Stimulated activated CD4-positive, alpha-beta T cell treated with anti-CD3 and anti-CD28 coated beads, Interleukin-12 subunit alpha, Interleukin-12 subunit beta, amount 100 ng/mL, for 48 hours (primary cell): Measurements from ENCODE around the gene GABBR2.
A peak's percentile ranks its signal among the peaks of the same experiment; 100 is the strongest.

Source experiments
- DNase-seq, 3 donors: peaks; one replicate each; pipeline ENCODE4 v3.0.0-alpha.2; 2020; ENCODE audit warnings: low read depth in 2 of 3, low spot score in 1 of 3

The GABBR2 gene

GRCh38 chr9:98721643-98722042 is 12.9 kb upstream of the GABBR2 start:
- no peak for DNase-seq

- no peak for DNase-seq
Measured at GRCh38 chr9:98720402-98720801, 11.7 kb upstream of the GABBR2 start.

- no peak for DNase-seq
Measured at GRCh38 chr9:98719055-98719454, 10.3 kb upstream of the GABBR2 start.

GRCh38 chr9:98714833-98715232 is 6.1 kb upstream of the GABBR2 start:
- DNase-seq: no peak

- no peak for DNase-seq
Measured at GRCh38 chr9:98712987-98713386, 4.3 kb upstream of the GABBR2 start.

- no peak for DNase-seq
Measured at GRCh38 chr9:98709968-98710965, 1.5 kb upstream of the GABBR2 start.

GRCh38 chr9:98708103-98708932 is 417 bp downstream of the GABBR2 start:
- no peak for DNase-seq

- peak in 2 of 3 donors; percentile 3 to 23 for DNase-seq
Measured at GRCh38 chr9:98707166-98708102, 1.3 kb downstream of the GABBR2 start.

GRCh38 chr9:98706651-98707165 is 2.0 kb downstream of the GABBR2 start:
- no peak for DNase-seq

- no peak for DNase-seq
Measured at GRCh38 chr9:98702835-98703380, 5.8 kb downstream of the GABBR2 start.

GRCh38 chr9:98702340-98702739 is 6.4 kb downstream of the GABBR2 start:
- DNase-seq: no peak

- DNase-seq: no peak
Measured at GRCh38 chr9:98701576-98701975, 7.2 kb downstream of the GABBR2 start.

GRCh38 chr9:98700801-98701200 is 7.9 kb downstream of the GABBR2 start:
- no peak for DNase-seq

- no peak for DNase-seq
Measured at GRCh38 chr9:98698856-98699255, 9.9 kb downstream of the GABBR2 start.

GRCh38 chr9:98694943-98695342 is 13.8 kb downstream of the GABBR2 start:
- no peak for DNase-seq

GRCh38 chr9:98692392-98692791 is 16.3 kb downstream of the GABBR2 start:
- no peak for DNase-seq

- no peak for DNase-seq
Measured at GRCh38 chr9:98691890-98692289, 16.8 kb downstream of the GABBR2 start.

- no peak for DNase-seq
Measured at GRCh38 chr9:98690686-98691085, 18.0 kb downstream of the GABBR2 start.

- no peak for DNase-seq
Measured at GRCh38 chr9:98688710-98689495, 19.8 kb downstream of the GABBR2 start.

- DNase-seq: no peak
Measured at GRCh38 chr9:98687911-98688310, 20.8 kb downstream of the GABBR2 start.
